Hepatocyte (in vitro differentiated cells): Measurements from ENCODE around the gene CD36. TPM values are rescaled to one million over a fixed set of nuclear protein-coding genes. Genes with fewer than 3 reads are reported as not detected.

Source experiments
- DNase-seq: peaks from one replicate; pipeline ENCODE4 v3.0.0-alpha.2; 2016; ENCODE audit warnings: low spot score
- H2AFZ ChIP-seq: fragments of 200-600 bp; sonication (generic); 2 replicates; pipeline ENCODE4 v1.6.0; 2016; ENCODE audit warnings: antibody characterized with exemption, mild to moderate bottlenecking
- H3K27ac ChIP-seq: fragments of 200-600 bp; sonication (generic); 2 replicates; pipeline ENCODE4 v1.5.1; 2016; ENCODE audit warnings: mild to moderate bottlenecking
- H3K27me3 ChIP-seq: fragments of 200-600 bp; sonication (generic); 2 replicates; pipeline ENCODE4 v1.6.1; 2016
- H3K36me3 ChIP-seq: fragments of 200-600 bp; sonication (generic); replicated peaks from 2 replicates; pipeline ENCODE4 v1.5.1; 2016; ENCODE audit warnings: low read depth; ENCODE audit not compliant: insufficient read depth
- H3K4me1 ChIP-seq: fragments of 200-600 bp; sonication (generic); 2 replicates; pipeline ENCODE4 v1.5.1; 2016; ENCODE audit warnings: mild to moderate bottlenecking, moderate library complexity; ENCODE audit not compliant: insufficient read depth
- H3K4me2 ChIP-seq: fragments of 200-600 bp; sonication (generic); 2 replicates; pipeline ENCODE4 v1.6.0; 2016
- H3K4me3 ChIP-seq: fragments of 200-600 bp; sonication (generic); 2 replicates; pipeline ENCODE4 v1.5.1; 2016; ENCODE audit warnings: mild to moderate bottlenecking
- H3K79me2 ChIP-seq: fragments of 200-600 bp; sonication (generic); 2 replicates; pipeline ENCODE4 v1.6.0; 2017; ENCODE audit warnings: mild to moderate bottlenecking
- H3K9me2 ChIP-seq: fragments of 200-600 bp; sonication (generic); replicated peaks from 2 replicates; pipeline ENCODE4 v1.6.0; 2017; ENCODE audit warnings: mild to moderate bottlenecking; ENCODE audit not compliant: insufficient read depth
- H3K9me3 ChIP-seq: fragments of 200-600 bp; sonication (generic); 2 replicates; pipeline ENCODE4 v1.5.1; 2016; ENCODE audit warnings: low read depth, mild to moderate bottlenecking
- H4K20me1 ChIP-seq: fragments of 200-600 bp; sonication (generic); 2 replicates; pipeline ENCODE4 v1.6.0; 2016; ENCODE audit warnings: mild to moderate bottlenecking; ENCODE audit not compliant: insufficient read depth, poor library complexity, severe bottlenecking
- CTCF ChIP-seq: fragments of 200-600 bp; sonication (generic); IDR thresholded peaks from 2 replicates; pipeline ENCODE4 v1.5.1; 2016; ENCODE audit warnings: antibody characterized with exemption, mild to moderate bottlenecking; ENCODE audit not compliant: poor library complexity
- EZH2 ChIP-seq: fragments of 200-600 bp; sonication (generic); IDR thresholded peaks from 2 replicates; pipeline ENCODE4 v1.6.1; 2016; ENCODE audit warnings: antibody characterized with exemption, mild to moderate bottlenecking, borderline replicate concordance
- EZH2phosphoT487 ChIP-seq: fragments of 200-600 bp; sonication (generic); IDR thresholded peaks from one replicate; pipeline ENCODE4 v1.6.1; 2018; ENCODE audit warnings: antibody characterized with exemption, mild to moderate bottlenecking, low read depth, moderate library complexity; ENCODE audit not compliant: unreplicated experiment, severe bottlenecking
- WGBS: methylation state at CpG from one replicate; pipeline ENCODE4 v1.1.6; 2016; ENCODE audit warnings: low lambda C conversion rate; ENCODE audit errors: missing lambda C conversion rate; 5-methylcytosine and 5-hydroxymethylcytosine counted together
- polyA plus RNA-seq: library from polyadenylated mRNA; unstranded; fragments of >200 nt; fragmentation: Nextera tagmentation; extraction: Ambion mirVana; gene quantifications from 2 replicates; pipeline ENCODE4 v1.2.1, GENCODE V29; 2016
- total RNA-seq: library from RNA; depleted of rRNA; stranded (reverse); fragments of >200 nt; gene quantifications from 2 replicates; pipeline ENCODE4 v1.2.3, GENCODE V29; 2014

CD36 gene
- total and polyA plus RNA-seq, 2 experiments from 2014 or later: 5.4 to 22.6 TPM

DNA sequence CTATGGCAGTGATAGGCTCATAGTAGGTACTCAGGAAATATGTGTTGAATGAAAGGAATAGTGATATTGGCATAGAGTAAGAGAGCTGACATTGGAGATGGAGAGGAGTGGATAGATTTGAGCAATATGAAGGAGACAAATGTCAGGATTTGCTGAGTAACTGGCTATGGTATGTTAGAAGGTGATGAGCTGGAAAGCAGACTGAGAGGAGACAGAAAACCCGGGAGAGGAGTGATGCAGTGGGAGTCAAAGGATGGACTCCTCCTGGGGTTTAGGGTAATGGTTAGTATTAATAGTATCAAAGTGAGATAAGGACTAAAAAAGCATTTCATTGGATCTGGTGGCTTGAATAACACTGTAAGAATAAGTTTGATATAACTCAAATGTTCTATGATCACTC lies 64.8 kb downstream of the CD36 start:
- Histone ChIP-seq H3K36me3 (no peaks in the 10 kb centered on the region), H3K79me2 (no peaks in the 10 kb centered on the region), H3K27ac (no peak overlapping the region), H3K27me3 (no peaks in the 10 kb centered on the region), H3K9me2 (no peaks in the 10 kb centered on the region), H3K9me3 (no peaks in the 10 kb centered on the region), H3K4me1 (peaks cover 16% of the 10 kb centered on the region), H3K4me2 (no peak overlapping the region), H3K4me3 (no peak overlapping the region), H4K20me1 (no peaks in the 10 kb centered on the region), H2AFZ (no peak overlapping the region)
- DNase-seq: no peak
- 69% methylated on average over 1 of the region's 1 CpG for WGBS
- no peak for TF ChIP-seq EZH2
- no peak for TF ChIP-seq CTCF
- TF ChIP-seq EZH2phosphoT487: no peak

DNA sequence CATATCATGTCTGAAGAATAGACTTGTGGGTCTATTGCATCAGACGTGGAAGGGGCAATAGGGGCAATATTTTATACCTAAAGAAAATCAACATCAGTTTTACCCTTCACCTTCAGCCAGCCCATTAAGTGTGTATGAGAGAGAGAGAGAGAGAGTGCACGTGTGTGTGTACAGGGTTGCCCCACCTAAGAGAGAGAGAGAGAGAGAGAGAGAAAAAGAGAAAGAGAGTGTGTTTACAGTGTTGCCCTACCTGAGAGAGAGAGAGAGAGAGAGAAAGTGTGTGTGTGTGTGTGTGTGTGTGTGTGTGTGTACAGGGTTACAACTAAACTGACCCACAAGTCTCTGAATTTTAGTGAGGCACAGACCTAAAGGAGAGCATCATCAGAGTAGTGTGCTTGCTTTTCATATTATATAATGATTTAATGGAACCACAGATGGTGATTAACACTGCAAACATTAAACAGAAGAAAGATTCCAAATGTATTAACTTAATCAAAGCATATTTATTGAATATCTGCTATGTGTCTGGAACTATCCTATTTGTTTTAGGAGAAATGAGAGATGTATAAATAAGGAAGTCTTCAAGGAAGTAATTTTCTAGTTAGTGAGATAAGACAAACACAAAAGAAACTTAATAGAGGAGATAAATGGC lies 66.8 kb downstream of the CD36 start:
- H3K36me3 ChIP-seq: no peaks in the 10 kb centered on the region
- no peaks in the 10 kb centered on the region for H3K79me2 ChIP-seq
- WGBS: 49% methylated on average over 2 of the region's 2 CpGs
- no peak overlapping the region for H3K4me2 ChIP-seq
- TF ChIP-seq EZH2phosphoT487: no peak
- no peak for TF ChIP-seq EZH2
- no peak for TF ChIP-seq CTCF
- no peak overlapping the region for H3K27ac ChIP-seq
- H3K4me1 ChIP-seq: peaks cover 5% of the 10 kb centered on the region
- no peak overlapping the region for H2AFZ ChIP-seq
- no peaks in the 10 kb centered on the region for H4K20me1 ChIP-seq
- H3K9me2 ChIP-seq: no peaks in the 10 kb centered on the region
- no peak overlapping the region for H3K4me3 ChIP-seq
- DNase-seq: no peak
- H3K9me3 ChIP-seq: no peaks in the 10 kb centered on the region
- no peaks in the 10 kb centered on the region for H3K27me3 ChIP-seq

DNA sequence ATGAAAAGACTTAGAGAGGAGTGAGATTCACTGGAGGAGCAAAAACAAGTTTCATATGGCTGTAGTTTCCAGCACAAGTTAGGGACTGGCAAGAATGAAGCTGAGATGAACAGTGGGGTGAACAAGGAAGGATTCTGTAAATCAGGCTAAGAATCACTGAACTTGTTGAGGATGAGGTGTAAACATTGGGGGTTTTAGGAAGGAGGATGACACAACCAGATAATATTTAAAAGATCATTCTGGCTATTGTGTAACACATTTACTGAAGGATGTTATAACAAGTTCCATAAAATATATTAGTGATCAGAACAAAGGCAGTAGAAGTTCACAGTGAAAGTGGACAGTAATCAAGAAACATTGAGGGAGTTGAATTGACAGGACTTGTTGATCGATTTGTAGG lies 68.9 kb downstream of the CD36 start:
- 89% methylated on average over 1 of the region's 1 CpG for WGBS
- no peak overlapping the region for H2AFZ ChIP-seq
- DNase-seq: no peak
- no peaks in the 10 kb centered on the region for H3K27me3 ChIP-seq
- no peak overlapping the region for H3K4me2 ChIP-seq
- no peak overlapping the region for H3K27ac ChIP-seq
- no peaks in the 10 kb centered on the region for H3K9me2 ChIP-seq
- TF ChIP-seq CTCF (no peak), EZH2phosphoT487 (no peak), EZH2 (no peak)
- no peaks in the 10 kb centered on the region for H3K9me3 ChIP-seq
- H3K4me1 ChIP-seq: no peaks in the 10 kb centered on the region
- H3K36me3 ChIP-seq: no peaks in the 10 kb centered on the region
- no peak overlapping the region for H3K4me3 ChIP-seq
- H4K20me1 ChIP-seq: no peaks in the 10 kb centered on the region
- H3K79me2 ChIP-seq: no peaks in the 10 kb centered on the region
